Activated naive CD4-positive, alpha-beta T cell treated with anti-CD3 and anti-CD28 coated beads, Interleukin-2, amount 50 U/mL, for 24 hours (primary cell): ENCODE data around the gene NMNAT2.
A peak's percentile ranks its signal among the peaks of the same experiment; 100 is the strongest.

ENCODE experiments used
- H3K27ac Mint-ChIP-seq: one replicate; pipeline ENCODE4 v1.8.0; 2021; ENCODE audit warnings: mild to moderate bottlenecking, mixed read lengths
- H3K27me3 Mint-ChIP-seq: one replicate; pipeline ENCODE4 v1.8.0; 2021; ENCODE audit warnings: mixed read lengths
- H3K36me3 Mint-ChIP-seq: one replicate; pipeline ENCODE4 v1.8.0; 2021; ENCODE audit warnings: mixed read lengths
- H3K4me1 Mint-ChIP-seq: one replicate; pipeline ENCODE4 v1.8.0; 2021; ENCODE audit warnings: mixed read lengths
- H3K4me3 Mint-ChIP-seq: one replicate; pipeline ENCODE4 v1.8.0; 2021; ENCODE audit warnings: mild to moderate bottlenecking, mixed read lengths
- H3K9me3 Mint-ChIP-seq: one replicate; pipeline ENCODE4 v1.8.0; 2021; ENCODE audit warnings: mixed read lengths

The NMNAT2 gene

DNA sequence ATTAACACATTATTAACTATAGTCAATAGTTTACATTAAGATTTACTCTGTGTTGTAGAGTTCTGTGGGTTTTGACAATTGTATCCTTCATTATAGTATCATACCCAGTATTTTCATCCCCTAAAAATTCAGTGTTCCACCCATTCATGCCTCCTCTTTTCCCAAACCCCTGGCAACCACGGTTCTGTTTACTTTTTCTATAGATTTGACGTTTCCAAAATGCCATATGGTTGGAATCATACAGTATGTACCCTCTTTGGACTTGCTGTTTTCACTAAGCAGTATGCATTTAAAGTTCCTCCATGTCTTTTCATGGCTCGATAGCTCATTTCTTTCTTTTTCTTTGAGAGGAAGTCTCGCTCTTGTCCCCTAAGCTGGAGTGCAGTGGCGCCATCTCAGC, 122.7 kb downstream of the NMNAT2 start:
- Mint-ChIP-seq H3K9me3 (no peaks in the 10 kb centered on the region), H3K36me3 (no peaks in the 10 kb centered on the region), H3K4me3 (no peak overlapping the region), H3K27me3 (peaks cover 2% of the 10 kb centered on the region), H3K4me1 (no peaks in the 10 kb centered on the region), H3K27ac (no peak overlapping the region)

DNA sequence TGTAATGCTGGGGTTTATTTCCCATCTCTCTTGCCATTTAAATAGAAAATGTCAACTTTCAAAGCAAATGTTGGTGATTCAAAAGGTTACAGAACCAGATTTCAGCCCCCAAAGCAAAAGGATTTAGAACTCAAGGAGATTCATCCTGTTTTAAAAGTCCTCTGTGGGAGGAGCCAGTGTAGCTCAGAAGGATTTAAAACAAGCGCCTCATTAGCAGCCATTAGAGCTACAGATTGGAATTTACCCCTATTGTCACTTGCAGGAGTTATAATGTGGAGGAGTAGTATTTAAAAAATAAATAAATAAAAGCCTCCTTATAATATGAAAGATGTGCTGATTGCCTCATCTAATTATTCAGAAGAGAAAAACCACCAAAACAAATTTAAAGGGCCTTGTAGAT, 124.3 kb downstream of the NMNAT2 start:
- Mint-ChIP-seq H3K4me1 (no peaks in the 10 kb centered on the region), H3K9me3 (no peaks in the 10 kb centered on the region), H3K27ac (no peak overlapping the region), H3K36me3 (no peaks in the 10 kb centered on the region), H3K4me3 (no peak overlapping the region), H3K27me3 (peaks cover 2% of the 10 kb centered on the region)

DNA sequence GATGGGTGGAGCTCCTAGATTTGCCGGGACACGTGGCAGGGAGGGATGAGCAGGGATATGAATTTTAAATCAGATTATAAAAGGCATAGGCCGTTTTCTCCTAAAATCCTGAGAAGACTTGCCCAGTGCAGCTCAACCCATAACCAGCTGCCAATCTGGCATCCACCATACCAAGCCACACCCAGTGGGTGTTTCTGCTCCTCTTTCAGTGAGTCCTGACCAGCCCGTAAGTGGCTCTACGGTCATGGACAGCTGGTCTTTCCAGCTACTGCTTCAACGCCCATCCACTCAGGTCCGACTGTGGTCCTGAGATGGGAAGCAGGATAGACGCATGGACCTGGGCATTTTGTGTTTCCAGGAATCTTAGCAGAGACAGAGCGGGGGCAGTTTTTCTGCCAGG, 124.9 kb downstream of the NMNAT2 start:
- Mint-ChIP-seq H3K4me3 (no peak overlapping the region), H3K4me1 (no peaks in the 10 kb centered on the region), H3K27ac (no peak overlapping the region), H3K27me3 (peaks cover 2% of the 10 kb centered on the region), H3K9me3 (no peaks in the 10 kb centered on the region), H3K36me3 (no peaks in the 10 kb centered on the region)

- Mint-ChIP-seq H3K4me3 (no peak overlapping the region), H3K36me3 (no peaks in the 10 kb centered on the region), H3K27ac (peak overlapping the region; percentile 9), H3K27me3 (peaks cover 2% of the 10 kb centered on the region), H3K9me3 (no peaks in the 10 kb centered on the region), H3K4me1 (no peaks in the 10 kb centered on the region)
Measured at GRCh38 chr1:183291802-183292514, 126.2 kb downstream of the NMNAT2 start.

DNA sequence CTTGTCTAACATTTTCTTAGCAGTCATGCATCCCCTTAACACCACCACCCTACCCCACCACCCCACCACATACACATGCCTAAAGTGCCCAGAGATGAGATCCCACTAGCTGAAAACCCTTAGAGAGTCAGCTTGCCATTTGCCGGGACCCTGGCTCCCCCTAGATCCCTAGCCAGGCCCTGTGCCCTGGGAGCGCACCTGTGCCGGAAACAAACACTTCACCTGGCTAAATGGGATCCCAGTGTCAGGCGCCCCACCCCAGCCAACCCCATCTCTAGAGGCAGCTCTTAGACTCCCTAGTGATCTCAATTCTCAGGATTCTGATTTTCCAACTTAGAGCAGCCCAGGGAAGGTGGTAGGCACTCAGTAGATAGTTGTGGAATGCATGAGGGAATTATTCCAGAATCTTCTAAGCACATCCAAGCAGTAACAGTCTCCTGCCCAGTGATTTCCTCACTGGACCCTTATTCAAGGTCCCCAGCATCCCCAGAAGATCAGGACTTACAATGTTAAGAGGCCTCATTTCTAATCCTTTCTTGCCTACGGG, 126.9 kb downstream of the NMNAT2 start:
- H3K27ac Mint-ChIP-seq: no peak overlapping the region
- no peaks in the 10 kb centered on the region for H3K9me3 Mint-ChIP-seq
- no peaks in the 10 kb centered on the region for H3K27me3 Mint-ChIP-seq
- H3K36me3 Mint-ChIP-seq: no peaks in the 10 kb centered on the region
- no peak overlapping the region for H3K4me3 Mint-ChIP-seq
- H3K4me1 Mint-ChIP-seq: no peaks in the 10 kb centered on the region

DNA sequence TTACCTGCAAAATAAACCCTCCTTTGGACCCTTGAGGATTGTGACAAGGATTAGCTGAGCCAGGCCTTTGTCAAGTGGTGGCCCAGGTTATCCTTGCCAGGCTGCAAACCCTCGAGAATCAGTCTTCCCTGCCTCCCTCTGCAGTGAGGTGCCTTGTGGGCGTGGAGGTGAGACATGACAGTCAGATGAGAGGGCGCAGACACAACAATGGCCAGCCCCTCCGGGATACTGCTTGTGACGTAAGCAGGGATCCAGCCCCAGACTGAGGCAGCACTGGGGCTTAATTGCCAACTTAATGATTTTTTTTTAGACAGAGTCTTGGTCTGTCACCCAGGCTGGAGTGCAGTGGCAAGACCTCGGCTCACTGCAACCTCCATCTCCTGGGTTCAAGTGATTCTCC, 127.6 kb downstream of the NMNAT2 start:
- no peaks in the 10 kb centered on the region for H3K4me1 Mint-ChIP-seq
- no peaks in the 10 kb centered on the region for H3K36me3 Mint-ChIP-seq
- no peak overlapping the region for H3K27ac Mint-ChIP-seq
- no peaks in the 10 kb centered on the region for H3K9me3 Mint-ChIP-seq
- H3K4me3 Mint-ChIP-seq: no peak overlapping the region
- no peaks in the 10 kb centered on the region for H3K27me3 Mint-ChIP-seq

- H3K27ac Mint-ChIP-seq: no peak overlapping the region
- no peak overlapping the region for H3K4me3 Mint-ChIP-seq
- H3K9me3 Mint-ChIP-seq: no peaks in the 10 kb centered on the region
- H3K36me3 Mint-ChIP-seq: no peaks in the 10 kb centered on the region
- H3K27me3 Mint-ChIP-seq: no peaks in the 10 kb centered on the region
- H3K4me1 Mint-ChIP-seq: no peaks in the 10 kb centered on the region
Measured at GRCh38 chr1:183289051-183289496, 129.1 kb downstream of the NMNAT2 start.

GRCh38 chr1:183288583-183288982, 129.6 kb downstream of the NMNAT2 start:
- H3K27ac Mint-ChIP-seq: no peak overlapping the region
- no peaks in the 10 kb centered on the region for H3K27me3 Mint-ChIP-seq
- no peaks in the 10 kb centered on the region for H3K36me3 Mint-ChIP-seq
- H3K4me3 Mint-ChIP-seq: no peak overlapping the region
- H3K4me1 Mint-ChIP-seq: no peaks in the 10 kb centered on the region
- no peaks in the 10 kb centered on the region for H3K9me3 Mint-ChIP-seq

- Mint-ChIP-seq H3K4me3 (no peak overlapping the region), H3K9me3 (no peaks in the 10 kb centered on the region), H3K36me3 (no peaks in the 10 kb centered on the region), H3K4me1 (no peaks in the 10 kb centered on the region), H3K27me3 (no peaks in the 10 kb centered on the region), H3K27ac (no peak overlapping the region)
Measured at GRCh38 chr1:183287191-183287675, 130.9 kb downstream of the NMNAT2 start.

DNA sequence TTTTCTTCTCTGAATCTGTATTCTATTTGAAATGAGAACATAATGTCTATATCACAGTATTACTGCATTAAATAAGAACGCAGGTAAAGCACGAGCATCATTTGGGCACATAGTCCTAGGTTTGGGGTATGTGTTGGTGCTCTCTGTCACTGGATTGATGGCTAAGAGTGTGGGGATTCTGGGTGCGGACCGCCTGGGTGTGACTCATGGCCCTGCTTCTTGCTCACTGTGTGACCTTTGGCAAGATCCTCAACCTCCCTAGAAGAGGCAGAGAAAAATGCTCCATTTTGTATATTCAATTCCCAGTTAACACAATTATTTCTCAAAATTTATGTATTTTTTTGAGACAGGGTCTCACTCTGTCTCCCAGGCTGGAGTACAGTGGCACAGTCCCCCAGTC, 132.4 kb downstream of the NMNAT2 start:
- Mint-ChIP-seq H3K9me3 (no peaks in the 10 kb centered on the region), H3K4me1 (no peaks in the 10 kb centered on the region), H3K27ac (no peak overlapping the region), H3K36me3 (no peaks in the 10 kb centered on the region), H3K4me3 (no peak overlapping the region), H3K27me3 (no peaks in the 10 kb centered on the region)

GRCh38 chr1:183285256-183285655, 132.9 kb downstream of the NMNAT2 start:
- Mint-ChIP-seq H3K4me1 (no peaks in the 10 kb centered on the region), H3K27me3 (no peaks in the 10 kb centered on the region), H3K36me3 (no peaks in the 10 kb centered on the region), H3K4me3 (no peak overlapping the region), H3K27ac (no peak overlapping the region), H3K9me3 (no peaks in the 10 kb centered on the region)

DNA sequence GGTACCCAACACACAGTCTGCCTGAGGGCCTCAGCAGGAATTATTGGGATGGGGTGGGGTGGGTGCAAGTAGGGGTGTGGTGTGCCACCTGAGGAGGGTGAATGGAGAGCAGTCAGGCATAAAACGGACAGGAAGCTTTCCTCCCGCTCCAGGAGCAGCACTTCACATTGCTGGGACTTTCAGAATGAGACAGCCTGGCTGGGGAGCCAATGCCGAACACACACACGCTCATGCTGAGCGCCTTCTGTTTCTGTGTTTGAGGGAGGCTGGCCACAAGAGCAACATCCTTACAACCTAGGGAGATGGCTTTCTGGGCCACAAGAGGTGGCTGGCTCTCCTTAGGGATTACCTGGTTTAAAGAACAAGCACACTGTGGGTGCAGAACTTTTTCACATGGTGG, 134.1 kb downstream of the NMNAT2 start:
- Mint-ChIP-seq H3K27me3 (no peaks in the 10 kb centered on the region), H3K9me3 (no peaks in the 10 kb centered on the region), H3K27ac (no peak overlapping the region), H3K36me3 (no peaks in the 10 kb centered on the region), H3K4me3 (no peak overlapping the region), H3K4me1 (peaks cover 3% of the 10 kb centered on the region)

DNA sequence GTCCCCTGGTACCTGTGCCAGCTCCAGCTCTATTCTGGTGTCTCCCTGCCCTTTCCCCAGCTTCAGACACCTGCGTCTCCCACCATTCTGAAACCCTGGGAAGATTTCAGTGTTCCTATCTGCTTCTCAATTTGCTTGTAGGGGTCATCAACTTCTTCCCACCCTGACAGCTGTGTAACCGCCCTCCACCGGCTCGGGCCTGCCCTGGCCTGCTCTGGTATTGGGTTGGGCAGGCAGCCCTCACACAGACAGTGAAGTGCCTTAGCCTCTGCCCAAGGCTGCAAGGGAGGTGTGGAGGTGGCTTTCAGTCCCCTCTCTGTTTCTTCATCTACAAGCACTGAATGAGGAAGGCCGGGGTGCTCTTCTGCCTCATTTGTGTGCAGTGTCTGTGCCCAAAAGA, 134.9 kb downstream of the NMNAT2 start:
- no peaks in the 10 kb centered on the region for H3K27me3 Mint-ChIP-seq
- H3K4me3 Mint-ChIP-seq: no peak overlapping the region
- H3K4me1 Mint-ChIP-seq: peaks cover 3% of the 10 kb centered on the region
- H3K9me3 Mint-ChIP-seq: no peaks in the 10 kb centered on the region
- H3K36me3 Mint-ChIP-seq: no peaks in the 10 kb centered on the region
- H3K27ac Mint-ChIP-seq: no peak overlapping the region

DNA sequence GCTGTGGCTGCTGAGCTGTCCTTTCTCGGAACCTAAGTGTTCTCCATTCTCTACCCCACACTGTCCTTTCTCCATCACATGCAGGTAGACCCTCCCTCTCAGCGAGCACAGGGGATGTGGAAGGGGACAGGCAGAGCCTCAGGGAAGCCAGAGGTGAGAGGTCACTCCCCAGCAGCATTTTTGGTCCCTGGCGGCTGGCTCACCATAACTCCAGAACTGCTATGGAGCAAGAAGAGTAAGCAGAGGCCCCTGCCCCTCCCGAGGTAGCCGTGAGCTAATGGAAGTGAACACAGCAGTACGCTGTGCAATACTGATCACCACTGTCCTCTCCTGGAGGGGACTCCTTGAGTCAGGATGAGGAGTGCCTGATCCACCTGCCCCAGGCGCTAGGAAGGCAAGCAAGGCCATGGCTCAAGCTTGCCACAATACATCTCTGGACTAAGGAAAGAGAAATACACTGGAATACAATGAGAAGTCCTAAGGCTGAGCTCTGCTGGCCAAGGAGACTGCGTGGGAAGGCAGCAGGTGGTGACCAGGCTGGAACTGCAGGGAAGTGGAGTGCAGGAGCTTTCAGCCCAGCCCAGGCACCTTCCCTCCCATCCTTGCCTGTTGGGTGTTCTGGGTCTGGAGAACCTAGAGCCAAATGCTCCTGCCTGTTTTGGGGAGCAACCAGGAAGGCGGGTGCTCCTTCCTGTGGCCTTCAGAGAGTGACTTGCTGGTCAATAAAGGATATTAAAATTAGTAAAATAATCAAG, 135.9 kb downstream of the NMNAT2 start:
- peaks cover 1% of the 10 kb centered on the region for H3K27me3 Mint-ChIP-seq
- H3K4me3 Mint-ChIP-seq: no peak overlapping the region
- H3K4me1 Mint-ChIP-seq: peaks cover 3% of the 10 kb centered on the region
- no peak overlapping the region for H3K27ac Mint-ChIP-seq
- H3K9me3 Mint-ChIP-seq: no peaks in the 10 kb centered on the region
- H3K36me3 Mint-ChIP-seq: no peaks in the 10 kb centered on the region

GRCh38 chr1:183281553-183282091, 136.6 kb downstream of the NMNAT2 start:
- Mint-ChIP-seq H3K4me3 (no peak overlapping the region), H3K27ac (no peak overlapping the region), H3K4me1 (peaks cover 3% of the 10 kb centered on the region), H3K9me3 (no peaks in the 10 kb centered on the region), H3K27me3 (peaks cover 1% of the 10 kb centered on the region), H3K36me3 (no peaks in the 10 kb centered on the region)

DNA sequence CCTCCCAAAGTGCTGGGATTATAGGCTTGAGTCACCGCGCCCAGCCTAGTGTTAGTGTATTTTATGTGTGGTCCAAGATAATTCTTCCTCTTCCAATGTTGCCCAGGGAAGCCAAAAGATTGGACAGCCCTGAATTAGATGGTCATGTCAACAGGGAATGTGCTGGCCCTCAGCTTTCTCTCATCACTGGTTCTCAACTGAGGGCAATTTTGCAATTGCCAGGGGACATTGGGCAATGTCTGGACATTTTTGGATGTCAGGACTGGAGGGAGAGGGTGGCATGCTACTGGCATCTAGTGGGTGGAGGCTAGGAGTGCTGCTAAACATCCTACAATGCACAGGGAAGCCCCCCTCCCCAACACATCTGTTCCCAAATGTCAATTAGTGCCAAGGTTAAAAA, 137.1 kb downstream of the NMNAT2 start:
- Mint-ChIP-seq H3K27me3 (peaks cover 1% of the 10 kb centered on the region), H3K36me3 (no peaks in the 10 kb centered on the region), H3K4me1 (peaks cover 3% of the 10 kb centered on the region), H3K27ac (no peak overlapping the region), H3K4me3 (no peak overlapping the region), H3K9me3 (no peaks in the 10 kb centered on the region)
